B cell (primary cell): ENCODE results near the gene CD86. TPM values are rescaled to one million over a fixed set of nuclear protein-coding genes. Genes with fewer than 3 reads are reported as not detected.

Experiments
- ATAC-seq: fragments of 200-7000 bp; cut with Tn5 transposase; one replicate; pipeline ENCODE4 v1.10.0; 2021; ENCODE audit warnings: low read depth, mild to moderate bottlenecking, moderate number of reproducible peaks, moderate library complexity
- CTCF ChIA-PET: fragments of 350-600 bp; sonication (Branson Sonifier 250); formaldehyde crosslinking; loops from one replicate; lab custom pipeline; 2021; ENCODE audit warnings: antibody characterized with exemption, inconsistent platforms; lab: Charles Lee
- POLR2A ChIA-PET: fragments of 350-600 bp; sonication (Branson Sonifier 250); formaldehyde crosslinking; loops from one replicate; lab custom pipeline; 2021; ENCODE audit warnings: antibody characterized with exemption; lab: Charles Lee
- DNase-seq: peaks from one replicate; pipeline ENCODE4 v3.0.0; 2013
- H2AFZ ChIP-seq: 2 replicates; pipeline ENCODE4 v1.6.1; 2012; ENCODE audit warnings: mild to moderate bottlenecking, low read depth, low read length; ENCODE audit not compliant: insufficient read depth, poor library complexity, severe bottlenecking
- H3K27ac ChIP-seq, 2 donors: 1 replicate in 1 of 2; 2 replicates in 1 of 2; pipeline ENCODE4 v1.5.1; 2012 to 2013; ENCODE audit warnings: low read length in 2 of 2, mild to moderate bottlenecking in 2 of 2, moderate library complexity in 1 of 2
- H3K27me3 ChIP-seq, 4 experiments: fragments of 200-600 bp in 1 of 4; sonication (generic) in 1 of 4; replicated peaks in 1 of 4; 1 replicate in 2 of 4; 2 replicates in 2 of 4; pipeline versions ENCODE4 v1.6.1 to v1.7.0; 2013 to 2016; ENCODE audit warnings: low read length in 3 of 4, mild to moderate bottlenecking in 2 of 4, mixed read lengths in 1 of 4, moderate library complexity in 1 of 4; ENCODE audit not compliant: insufficient read depth in 4 of 4, control insufficient read depth in 3 of 4; ENCODE audit errors: control extremely low read depth in 1 of 4
- H3K36me3 ChIP-seq, 2 experiments: replicated peaks in 1 of 2; 1 replicate in 1 of 2; 2 replicates in 1 of 2; pipeline versions ENCODE4 v1.6.1 to v1.7.1; 2013; ENCODE audit warnings: low read length in 1 of 2; ENCODE audit not compliant: insufficient read depth in 2 of 2, control insufficient read depth in 1 of 2; ENCODE audit errors: control extremely low read depth in 1 of 2, extremely low read depth in 1 of 2
- H3K4me1 ChIP-seq, 2 donors: fragments of 200-600 bp in 1 of 2; sonication (generic) in 1 of 2; 1 replicate in 1 of 2; 2 replicates in 1 of 2; pipeline versions ENCODE4 v1.5.1 to v1.6.1; 2013 to 2017; ENCODE audit warnings: low read length in 2 of 2; ENCODE audit not compliant: control insufficient read depth in 2 of 2, insufficient read depth in 2 of 2
- H3K4me2 ChIP-seq: replicated peaks from 2 replicates; pipeline ENCODE3; 2012; ENCODE audit warnings: mild to moderate bottlenecking, low read depth, low read length; ENCODE audit not compliant: poor library complexity, severe bottlenecking
- H3K4me3 ChIP-seq, 5 experiments: fragments of 200-600 bp in 1 of 5; sonication (generic) in 1 of 5; 1 replicate in 3 of 5; 2 replicates in 2 of 5; pipeline versions ENCODE4 v1.5.1 to v1.7.0; 2011 to 2016; ENCODE audit warnings: low read length in 4 of 5, mild to moderate bottlenecking in 4 of 5, low read depth in 2 of 5, control low read depth in 1 of 5, moderate library complexity in 1 of 5; ENCODE audit not compliant: insufficient read depth in 1 of 5; ENCODE audit errors: control extremely low read depth in 1 of 5, extremely low read depth in 1 of 5
- H3K79me2 ChIP-seq: fragments of 200-600 bp; sonication (generic); one replicate; pipeline ENCODE4 v1.6.0; 2016; ENCODE audit warnings: low read length; ENCODE audit not compliant: control insufficient read depth, insufficient read depth
- H3K9ac ChIP-seq: fragments of 200-600 bp; sonication (generic); 2 replicates; pipeline ENCODE4 v1.6.1; 2017; ENCODE audit warnings: mild to moderate bottlenecking, low read length, moderate library complexity
- H3K9me3 ChIP-seq, 3 donors: one replicate each; pipeline versions ENCODE4 v1.6.1 to v1.7.1; 2013; ENCODE audit warnings: low read length in 2 of 3; ENCODE audit not compliant: control insufficient read depth in 2 of 3, insufficient read depth in 1 of 3; ENCODE audit errors: control extremely low read depth in 1 of 3
- H4K20me1 ChIP-seq: 2 replicates; pipeline ENCODE4 v1.6.0; 2012; ENCODE audit warnings: mild to moderate bottlenecking, low read length; ENCODE audit not compliant: insufficient read depth, control insufficient read depth, poor library complexity, severe bottlenecking
- H3K27ac Mint-ChIP-seq: one replicate; pipeline ENCODE4 v1.8.0; 2021; ENCODE audit warnings: mixed read lengths
- H3K27me3 Mint-ChIP-seq: one replicate; pipeline ENCODE4 v1.8.0; 2021; ENCODE audit warnings: mixed read lengths
- H3K4me1 Mint-ChIP-seq: one replicate; pipeline ENCODE4 v1.8.0; 2021; ENCODE audit warnings: mixed read lengths
- H3K4me3 Mint-ChIP-seq: one replicate; pipeline ENCODE4 v1.8.0; 2021; ENCODE audit warnings: mixed read lengths
- H3K9me3 Mint-ChIP-seq: one replicate; pipeline ENCODE4 v1.8.0; 2022; ENCODE audit warnings: mixed read lengths; ENCODE audit not compliant: insufficient read depth
- EZH2 ChIP-seq: IDR thresholded peaks from 2 replicates; pipeline ENCODE4 v1.6.1; 2012; ENCODE audit warnings: borderline replicate concordance, low read depth, mild to moderate bottlenecking, moderate library complexity, low read length; ENCODE audit not compliant: insufficient read depth, poor library complexity, severe bottlenecking
- WGBS: methylation state at CpG from one replicate; pipeline ENCODE4 v1.1.5; 2013; ENCODE audit warnings: missing lambda C conversion rate; ENCODE audit not compliant: insufficient coverage; 5-methylcytosine and 5-hydroxymethylcytosine counted together
- intact Hi-C: fragments of 100-400 bp; cut with micrococcal nuclease; formaldehyde crosslinking; loops from one replicate; pipeline ENCODE4 v1.10.0; 2022
- polyA plus RNA-seq: library from polyadenylated mRNA; depleted of rRNA; stranded (reverse); fragments of >200 nt; gene quantifications from 2 replicates; pipeline ENCODE4 v1.2.3, GENCODE V29; 2012
- total RNA-seq, 2 donors: library from RNA; stranded (reverse); fragments of 120-200 nt in 1 of 2; gene quantifications; 1 replicate in 1 of 2; 2 replicates in 1 of 2; pipeline versions ENCODE4 v1.2.3 to v1.2.4, GENCODE V29; 2013 to 2022
- TF ChIP-seq, protein P1 (sequence below): fragments of 200-600 bp; IDR thresholded peaks from one replicate; pipeline ENCODE4 v1.8.0; 2022; ENCODE audit warnings: antibody characterized with exemption, mild to moderate bottlenecking

Gene CD86
- total and polyA plus RNA-seq, 2 donors (not counting 1 experiment from before 2014, with no cell fraction given) = 31.5 to 38.2 TPM

DNA sequence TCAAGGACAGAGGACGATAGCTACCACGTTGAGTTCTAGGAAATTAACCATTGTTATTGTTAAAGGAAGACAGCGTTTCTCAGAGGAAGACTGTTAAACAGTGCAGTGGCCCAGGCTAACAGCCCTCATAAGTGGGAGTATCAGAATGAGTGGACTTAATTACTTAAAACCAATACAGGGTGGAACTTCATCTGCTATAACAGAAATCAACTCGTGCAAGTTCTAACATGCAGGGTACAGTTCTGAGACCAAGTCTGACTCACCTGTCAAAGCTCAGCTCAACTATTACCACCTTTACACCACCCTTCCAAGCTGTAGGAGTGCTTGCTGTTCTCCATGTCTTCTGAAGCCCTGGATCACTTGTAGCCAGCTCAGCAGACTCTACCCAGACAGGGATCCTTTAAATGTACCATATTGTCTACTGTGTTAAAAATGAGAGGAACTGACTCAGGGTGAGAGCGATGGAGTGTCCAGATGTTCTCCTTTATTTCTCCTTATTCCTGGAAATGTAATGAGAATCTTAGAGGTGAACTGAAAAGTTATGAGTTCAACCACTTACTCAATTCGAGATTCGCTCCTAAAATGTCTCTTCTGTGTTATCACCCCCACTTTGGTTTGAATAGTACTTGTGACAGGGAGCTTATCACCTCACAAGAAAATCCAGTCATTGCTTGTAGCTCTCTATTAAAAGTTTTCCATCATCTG lies 26.5 kb downstream of the CD86 start:
- Histone ChIP-seq H3K79me2 (peaks cover 44% of the 10 kb centered on the region), H3K9me3 (no peaks in the 10 kb centered on the region), H3K27ac (no peak overlapping the region), H3K27me3 (no peaks in the 10 kb centered on the region), H3K36me3 (peaks cover 0 to 2% of the 10 kb centered on the region in 2 experiments), H3K4me1 (peaks cover 47 to 63% of the 10 kb centered on the region in 2 donors), H2AFZ (no peak overlapping the region), H4K20me1 (no peaks in the 10 kb centered on the region), H3K9ac (no peak overlapping the region), H3K4me2 (peak overlapping the region; percentile 82), H3K4me3 (no peak overlapping the region)
- Mint-ChIP-seq H3K4me3 (peak overlapping the region; percentile 94), H3K4me1 (peaks cover 85% of the 10 kb centered on the region), H3K27me3 (no peaks in the 10 kb centered on the region), H3K9me3 (no peaks in the 10 kb centered on the region), H3K27ac (peak overlapping the region; percentile 46)
- TF ChIP-seq, protein P1, sequence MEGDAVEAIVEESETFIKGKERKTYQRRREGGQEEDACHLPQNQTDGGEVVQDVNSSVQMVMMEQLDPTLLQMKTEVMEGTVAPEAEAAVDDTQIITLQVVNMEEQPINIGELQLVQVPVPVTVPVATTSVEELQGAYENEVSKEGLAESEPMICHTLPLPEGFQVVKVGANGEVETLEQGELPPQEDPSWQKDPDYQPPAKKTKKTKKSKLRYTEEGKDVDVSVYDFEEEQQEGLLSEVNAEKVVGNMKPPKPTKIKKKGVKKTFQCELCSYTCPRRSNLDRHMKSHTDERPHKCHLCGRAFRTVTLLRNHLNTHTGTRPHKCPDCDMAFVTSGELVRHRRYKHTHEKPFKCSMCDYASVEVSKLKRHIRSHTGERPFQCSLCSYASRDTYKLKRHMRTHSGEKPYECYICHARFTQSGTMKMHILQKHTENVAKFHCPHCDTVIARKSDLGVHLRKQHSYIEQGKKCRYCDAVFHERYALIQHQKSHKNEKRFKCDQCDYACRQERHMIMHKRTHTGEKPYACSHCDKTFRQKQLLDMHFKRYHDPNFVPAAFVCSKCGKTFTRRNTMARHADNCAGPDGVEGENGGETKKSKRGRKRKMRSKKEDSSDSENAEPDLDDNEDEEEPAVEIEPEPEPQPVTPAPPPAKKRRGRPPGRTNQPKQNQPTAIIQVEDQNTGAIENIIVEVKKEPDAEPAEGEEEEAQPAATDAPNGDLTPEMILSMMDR = no peak
- TF ChIP-seq EZH2 = no peak
- no peak for DNase-seq
- CTCF ChIA-PET = interaction anchor here (1.3 to 2.6 kb wide), 3 partner anchors 10 to 86 kb away, joined by 4 to 10 read pairs (median 5); no protein-coding TSS in a partner anchor
- POLR2A ChIA-PET = no interaction called here
- 52% methylated on average over 2 of the region's 7 CpGs for whole genome bisulfite sequencing
- no peak for ATAC-seq
- intact Hi-C loops = no loop called here

DNA sequence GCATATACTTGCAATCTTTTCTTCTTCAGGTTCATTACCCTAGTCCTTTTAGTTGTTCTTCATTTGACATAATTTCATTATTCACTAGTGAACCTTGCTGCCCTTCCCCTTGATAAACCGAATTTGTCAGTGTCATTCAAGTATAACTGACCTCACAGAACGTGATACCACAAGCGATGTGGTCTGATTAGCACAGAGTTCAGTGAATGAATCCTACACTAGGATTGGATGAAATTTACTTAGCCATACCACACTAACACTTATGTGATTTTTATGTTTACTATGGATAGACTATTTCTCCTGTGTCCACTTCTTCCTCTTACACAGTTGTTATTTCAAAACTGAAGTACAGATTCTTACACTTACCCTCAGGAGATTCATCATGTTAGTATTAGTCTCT lies 27.2 kb downstream of the CD86 start:
- no CpG with 5 or more reads among the region's 3 CpGs for WGBS
- TF ChIP-seq EZH2 = no peak
- TF ChIP-seq, protein P1 = no peak
- peak overlapping the region; percentile 82 for H3K4me2 ChIP-seq

More for the DNA sequence above, 27.2 kb downstream of the CD86 start:
- no peaks in the 10 kb centered on the region for H3K9me3 Mint-ChIP-seq
- no peak for ATAC-seq
- H3K27me3 ChIP-seq = no peaks in the 10 kb centered on the region
- no peaks in the 10 kb centered on the region for H3K27me3 Mint-ChIP-seq
- H3K4me3 ChIP-seq = no peak overlapping the region
- peaks cover 45% of the 10 kb centered on the region for H3K79me2 ChIP-seq
- POLR2A ChIA-PET = no interaction called here
- H3K4me1 ChIP-seq = peaks cover 40 to 57% of the 10 kb centered on the region in 2 donors
- peaks cover 85% of the 10 kb centered on the region for H3K4me1 Mint-ChIP-seq
- H3K9me3 ChIP-seq = no peaks in the 10 kb centered on the region
- peaks cover 0 to 2% of the 10 kb centered on the region in 2 experiments for H3K36me3 ChIP-seq
- DNase-seq = no peak
- CTCF ChIA-PET = interaction anchor here (2.6 kb wide), 1 partner anchor 10 kb away, joined by 10 read pairs; no protein-coding TSS in a partner anchor
- intact Hi-C loops = no loop called here
- no peak overlapping the region for H3K27ac ChIP-seq
- H4K20me1 ChIP-seq = no peaks in the 10 kb centered on the region
- H3K4me3 Mint-ChIP-seq = peak overlapping the region; percentile 15
- no peak overlapping the region for H2AFZ ChIP-seq
- H3K9ac ChIP-seq = no peak overlapping the region
- H3K27ac Mint-ChIP-seq = peak overlapping the region; percentile 0
